ENCODE measurements around the gene GHSR. TPM values are rescaled to one million over a fixed set of nuclear protein-coding genes. Genes with fewer than 3 reads are reported as not detected.

GHSR gene
- total RNA-seq, 1 experiment from 2014 or later, result not detected

GRCh38 chr3:172437713-172438112 is 10.5 kb downstream of the GHSR start:
- Histone ChIP-seq H3K36me3 (ENCODE audit: insufficient read depth, low read length, poor library complexity, severe bottlenecking) (no peaks in the 10 kb centered on the region), H3K9me3 (ENCODE audit: low read depth, low read length, poor library complexity, severe bottlenecking) (no peaks in the 10 kb centered on the region), H3K4me3 (ENCODE audit: low read depth, low read length, poor library complexity, severe bottlenecking) (no peak overlapping the region), H3K27me3 (replicated peaks; ENCODE audit: insufficient read depth, low read depth, low read length, poor library complexity) (peaks cover 24% of the 10 kb centered on the region), H3K27ac (ENCODE audit: low read depth, low read length, poor library complexity, severe bottlenecking) (no peak overlapping the region), H3K4me1 (ENCODE audit: insufficient read depth, low read length, poor library complexity, severe bottlenecking) (no peaks in the 10 kb centered on the region)
- BruUV-seq (replicated peaks), result no TSS peak
- DNase-seq (ENCODE audit: low spot score), result no peak
- TF ChIP-seq, protein P1, sequence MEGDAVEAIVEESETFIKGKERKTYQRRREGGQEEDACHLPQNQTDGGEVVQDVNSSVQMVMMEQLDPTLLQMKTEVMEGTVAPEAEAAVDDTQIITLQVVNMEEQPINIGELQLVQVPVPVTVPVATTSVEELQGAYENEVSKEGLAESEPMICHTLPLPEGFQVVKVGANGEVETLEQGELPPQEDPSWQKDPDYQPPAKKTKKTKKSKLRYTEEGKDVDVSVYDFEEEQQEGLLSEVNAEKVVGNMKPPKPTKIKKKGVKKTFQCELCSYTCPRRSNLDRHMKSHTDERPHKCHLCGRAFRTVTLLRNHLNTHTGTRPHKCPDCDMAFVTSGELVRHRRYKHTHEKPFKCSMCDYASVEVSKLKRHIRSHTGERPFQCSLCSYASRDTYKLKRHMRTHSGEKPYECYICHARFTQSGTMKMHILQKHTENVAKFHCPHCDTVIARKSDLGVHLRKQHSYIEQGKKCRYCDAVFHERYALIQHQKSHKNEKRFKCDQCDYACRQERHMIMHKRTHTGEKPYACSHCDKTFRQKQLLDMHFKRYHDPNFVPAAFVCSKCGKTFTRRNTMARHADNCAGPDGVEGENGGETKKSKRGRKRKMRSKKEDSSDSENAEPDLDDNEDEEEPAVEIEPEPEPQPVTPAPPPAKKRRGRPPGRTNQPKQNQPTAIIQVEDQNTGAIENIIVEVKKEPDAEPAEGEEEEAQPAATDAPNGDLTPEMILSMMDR (conservative IDR thresholded peaks at IDR 0.05; ENCODE audit: low read depth, low read length), result no peak
- no peak for TF ChIP-seq EZH2 (IDR thresholded peaks at IDR 0.05; ENCODE audit: borderline replicate concordance, low read depth, low read length, poor library complexity, severe bottlenecking)
- ChIA-PET POLR2A (ENCODE audit: low non-redundant PET) (no interaction called here), CTCF (no interaction called here)
- intact Hi-C loops (cut with micrococcal nuclease; ENCODE audit: unreplicated experiment), result no loop called here

- H3K27me3 ChIP-seq (replicated peaks; ENCODE audit: insufficient read depth, low read depth, low read length, poor library complexity), result peaks cover 18% of the 10 kb centered on the region
- H3K36me3 ChIP-seq (ENCODE audit: insufficient read depth, low read length, poor library complexity, severe bottlenecking), result no peaks in the 10 kb centered on the region
- intact Hi-C loops (cut with micrococcal nuclease; ENCODE audit: unreplicated experiment), result no loop called here
- no TSS peak for BruUV-seq (replicated peaks)
- H3K4me1 ChIP-seq (ENCODE audit: insufficient read depth, low read length, poor library complexity, severe bottlenecking), result no peaks in the 10 kb centered on the region
- H3K9me3 ChIP-seq (ENCODE audit: low read depth, low read length, poor library complexity, severe bottlenecking), result no peaks in the 10 kb centered on the region
- ChIA-PET CTCF (no interaction called here), POLR2A (ENCODE audit: low non-redundant PET) (no interaction called here)
- no peak for TF ChIP-seq EZH2 (IDR thresholded peaks at IDR 0.05; ENCODE audit: borderline replicate concordance, low read depth, low read length, poor library complexity, severe bottlenecking)
- TF ChIP-seq, protein P1 (conservative IDR thresholded peaks at IDR 0.05; ENCODE audit: low read depth, low read length), result no peak
- H3K4me3 ChIP-seq (ENCODE audit: low read depth, low read length, poor library complexity, severe bottlenecking), result no peak overlapping the region
- no peak for DNase-seq (ENCODE audit: low spot score)
- no peak overlapping the region for H3K27ac ChIP-seq (ENCODE audit: low read depth, low read length, poor library complexity, severe bottlenecking)
These were observed 32.9 kb downstream of the GHSR start for GRCh38 chr3:172415323-172415722.

- Histone ChIP-seq H3K9me3 (ENCODE audit: low read depth, low read length, poor library complexity, severe bottlenecking) (no peaks in the 10 kb centered on the region), H3K36me3 (ENCODE audit: insufficient read depth, low read length, poor library complexity, severe bottlenecking) (no peaks in the 10 kb centered on the region), H3K4me3 (ENCODE audit: low read depth, low read length, poor library complexity, severe bottlenecking) (no peak overlapping the region), H3K27me3 (replicated peaks; ENCODE audit: insufficient read depth, low read depth, low read length, poor library complexity) (peaks cover 15% of the 10 kb centered on the region), H3K4me1 (ENCODE audit: insufficient read depth, low read length, poor library complexity, severe bottlenecking) (no peaks in the 10 kb centered on the region), H3K27ac (ENCODE audit: low read depth, low read length, poor library complexity, severe bottlenecking) (no peak overlapping the region)
- no TSS peak for BruUV-seq (replicated peaks)
- DNase-seq (ENCODE audit: low spot score), result no peak
- intact Hi-C loops (cut with micrococcal nuclease; ENCODE audit: unreplicated experiment), result no loop called here
- TF ChIP-seq EZH2 (IDR thresholded peaks at IDR 0.05; ENCODE audit: borderline replicate concordance, low read depth, low read length, poor library complexity, severe bottlenecking), result no peak
- TF ChIP-seq, protein P1 (conservative IDR thresholded peaks at IDR 0.05; ENCODE audit: low read depth, low read length), result no peak
- ChIA-PET POLR2A (ENCODE audit: low non-redundant PET) (no interaction called here), CTCF (interaction anchor here (0.6 kb wide), 1 partner anchor 10 kb away, joined by 3 read pairs; no protein-coding TSS in a partner anchor)
These were observed 36.7 kb downstream of the GHSR start for GRCh38 chr3:172411478-172411947.

All from A673 (cell line).